ENCODE results near the gene GOPC.

The GOPC gene

GRCh38 chr6:117595099-117595923, 7.0 kb downstream of the GOPC start:
- DNase-seq: no peak

GRCh38 chr6:117592983-117593759, 9.1 kb downstream of the GOPC start:
- DNase-seq: no peak

GRCh38 chr6:117591405-117591804, 10.9 kb downstream of the GOPC start:
- no peak for DNase-seq

- no peak for DNase-seq
Observed at GRCh38 chr6:117590447-117590846, 11.9 kb downstream of the GOPC start.

- DNase-seq: no peak
Observed at GRCh38 chr6:117585647-117586046, 16.7 kb downstream of the GOPC start.

GRCh38 chr6:117574198-117574597, 28.1 kb downstream of the GOPC start:
- no peak for DNase-seq

- no peak for DNase-seq
Observed at GRCh38 chr6:117573006-117573680, 29.2 kb downstream of the GOPC start.

GRCh38 chr6:117568831-117569410, 33.4 kb downstream of the GOPC start:
- no peak for DNase-seq

- no peak for DNase-seq
Observed at GRCh38 chr6:117568247-117568646, 34.1 kb downstream of the GOPC start.

GRCh38 chr6:117564681-117565080, 37.6 kb downstream of the GOPC start:
- DNase-seq: no peak

- no peak for DNase-seq
Observed at GRCh38 chr6:117561128-117561527, 41.2 kb downstream of the GOPC start.

GRCh38 chr6:117559299-117559698, 43.0 kb downstream of the GOPC start:
- no peak for DNase-seq

- DNase-seq: no peak
Observed at GRCh38 chr6:117558818-117559217, 43.5 kb downstream of the GOPC start.

GRCh38 chr6:117557951-117558350, 44.4 kb downstream of the GOPC start:
- no peak for DNase-seq

GRCh38 chr6:117555882-117556498, 46.3 kb downstream of the GOPC start:
- DNase-seq: peak; percentile 9

GRCh38 chr6:117555262-117555849, 47.0 kb downstream of the GOPC start:
- DNase-seq: no peak

GRCh38 chr6:117553142-117553541, 49.2 kb downstream of the GOPC start:
- DNase-seq: no peak

- no peak for DNase-seq
Observed at GRCh38 chr6:117552618-117553017, 49.7 kb downstream of the GOPC start.

GRCh38 chr6:117550618-117551242, 51.6 kb downstream of the GOPC start:
- no peak for DNase-seq

GRCh38 chr6:117550078-117550600, 52.2 kb downstream of the GOPC start:
- no peak for DNase-seq

- DNase-seq: no peak
Observed at GRCh38 chr6:117549611-117550010, 52.7 kb downstream of the GOPC start.

Measured in NCI-H2227 treated with DMSO at 0.1 percent for 48 hours (cell line).